Progenitor cell of endocrine pancreas (in vitro differentiated cells): ENCODE data around the gene ANGPTL2. TPM values are rescaled to one million over a fixed set of nuclear protein-coding genes. Genes with fewer than 3 reads are reported as not detected.

Experiments used
- DNase-seq: peaks from one replicate; pipeline ENCODE4 v3.0.0; 2021; ENCODE audit warnings: low spot score; ENCODE audit not compliant: unreplicated experiment
- H3K27ac Mint-ChIP-seq: 2 replicates; pipeline ENCODE4 v1.8.0; 2021; ENCODE audit warnings: mild to moderate bottlenecking, moderate library complexity, mixed read lengths
- H3K27me3 Mint-ChIP-seq: 2 replicates; pipeline ENCODE4 v1.8.0; 2021; ENCODE audit warnings: mixed read lengths
- H3K36me3 Mint-ChIP-seq: 2 replicates; pipeline ENCODE4 v1.8.0; 2022; ENCODE audit warnings: mixed read lengths; ENCODE audit not compliant: insufficient read depth
- H3K4me1 Mint-ChIP-seq: 2 replicates; pipeline ENCODE4 v1.8.0; 2021; ENCODE audit warnings: low read depth, mixed read lengths
- H3K4me3 Mint-ChIP-seq: 2 replicates; pipeline ENCODE4 v1.8.0; 2021; ENCODE audit warnings: low read depth, mild to moderate bottlenecking, moderate library complexity, mixed read lengths
- H3K9me3 Mint-ChIP-seq: 2 replicates; pipeline ENCODE4 v1.8.0; 2021; ENCODE audit warnings: low read depth, mixed read lengths
- total RNA-seq: library from RNA; stranded (reverse); gene quantifications from 2 replicates; pipeline ENCODE4 v1.2.1, GENCODE V29; 2021
- TF ChIP-seq, protein P1 (sequence below): fragments of 200-600 bp; sonication (generic); IDR thresholded peaks from one replicate; pipeline ENCODE4 v1.5.0; 2021; ENCODE audit warnings: antibody characterized with exemption, mild to moderate bottlenecking; ENCODE audit not compliant: unreplicated experiment

ANGPTL2 gene
- total RNA-seq, 1 donor from 2014 or later: 4.7 TPM

DNA sequence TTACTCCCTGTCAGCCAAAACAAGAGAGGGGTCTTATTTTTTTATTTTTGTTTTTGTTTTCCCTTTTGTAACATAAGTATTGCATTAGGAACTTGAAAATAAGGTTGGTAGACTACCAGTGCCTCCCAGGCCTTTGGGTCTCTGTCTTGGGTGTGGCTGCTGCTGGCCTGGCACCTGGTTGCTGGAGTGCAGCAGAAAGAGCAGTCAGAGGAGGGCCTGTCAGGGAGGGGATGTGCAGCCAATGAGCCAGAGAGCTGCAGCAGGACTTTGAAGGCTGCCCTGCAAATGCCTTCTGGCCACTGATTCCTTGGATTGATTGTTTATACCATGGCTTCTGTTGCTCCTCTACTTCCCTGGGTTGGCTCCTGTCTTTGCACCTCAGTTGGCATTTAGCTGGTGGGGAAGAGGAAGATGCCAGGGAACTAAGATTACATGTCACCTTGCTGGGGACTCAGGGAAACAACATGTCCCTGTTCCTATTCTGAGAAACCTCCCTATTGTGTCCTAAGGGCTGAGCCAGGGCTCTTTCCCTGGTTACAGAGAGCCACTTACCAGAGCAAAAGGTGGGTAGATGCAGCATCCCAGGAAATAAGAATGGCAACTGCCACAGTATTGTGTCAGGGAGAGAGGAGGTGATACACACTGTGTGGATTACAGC is 66.6 kb downstream of the ANGPTL2 start:
- DNase-seq: no peak
- Mint-ChIP-seq H3K4me1 (no peaks in the 10 kb centered on the region), H3K9me3 (no peaks in the 10 kb centered on the region), H3K4me3 (no peak overlapping the region), H3K36me3 (peaks cover 1% of the 10 kb centered on the region), H3K27me3 (no peaks in the 10 kb centered on the region), H3K27ac (no peak overlapping the region)
- TF ChIP-seq, protein P1, sequence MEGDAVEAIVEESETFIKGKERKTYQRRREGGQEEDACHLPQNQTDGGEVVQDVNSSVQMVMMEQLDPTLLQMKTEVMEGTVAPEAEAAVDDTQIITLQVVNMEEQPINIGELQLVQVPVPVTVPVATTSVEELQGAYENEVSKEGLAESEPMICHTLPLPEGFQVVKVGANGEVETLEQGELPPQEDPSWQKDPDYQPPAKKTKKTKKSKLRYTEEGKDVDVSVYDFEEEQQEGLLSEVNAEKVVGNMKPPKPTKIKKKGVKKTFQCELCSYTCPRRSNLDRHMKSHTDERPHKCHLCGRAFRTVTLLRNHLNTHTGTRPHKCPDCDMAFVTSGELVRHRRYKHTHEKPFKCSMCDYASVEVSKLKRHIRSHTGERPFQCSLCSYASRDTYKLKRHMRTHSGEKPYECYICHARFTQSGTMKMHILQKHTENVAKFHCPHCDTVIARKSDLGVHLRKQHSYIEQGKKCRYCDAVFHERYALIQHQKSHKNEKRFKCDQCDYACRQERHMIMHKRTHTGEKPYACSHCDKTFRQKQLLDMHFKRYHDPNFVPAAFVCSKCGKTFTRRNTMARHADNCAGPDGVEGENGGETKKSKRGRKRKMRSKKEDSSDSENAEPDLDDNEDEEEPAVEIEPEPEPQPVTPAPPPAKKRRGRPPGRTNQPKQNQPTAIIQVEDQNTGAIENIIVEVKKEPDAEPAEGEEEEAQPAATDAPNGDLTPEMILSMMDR: no peak

DNA sequence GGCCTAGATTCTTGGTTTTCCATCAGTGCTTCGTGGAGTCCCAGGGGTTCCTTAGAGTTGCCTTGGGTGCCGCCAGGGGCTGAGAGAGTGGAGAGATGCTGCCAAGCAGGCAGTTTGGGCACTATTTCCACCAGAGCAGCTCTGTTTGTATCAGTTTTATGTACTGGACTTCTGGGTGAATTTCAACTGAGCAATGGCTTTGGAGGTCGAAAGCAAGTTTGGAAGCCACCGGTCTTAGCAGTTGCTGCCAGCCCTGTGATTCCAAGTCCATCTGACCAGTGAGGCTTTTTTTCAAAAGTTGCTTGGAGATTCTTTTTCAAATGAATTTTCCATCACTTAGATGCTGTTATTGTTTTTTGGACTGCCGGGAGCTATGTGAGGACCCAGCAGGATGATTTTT is 68.5 kb downstream of the ANGPTL2 start:
- Mint-ChIP-seq H3K9me3 (no peaks in the 10 kb centered on the region), H3K4me3 (no peak overlapping the region), H3K36me3 (peaks cover 3% of the 10 kb centered on the region), H3K27ac (no peak overlapping the region), H3K27me3 (no peaks in the 10 kb centered on the region), H3K4me1 (no peaks in the 10 kb centered on the region)
- TF ChIP-seq, protein P1: no peak
- no peak for DNase-seq

DNA sequence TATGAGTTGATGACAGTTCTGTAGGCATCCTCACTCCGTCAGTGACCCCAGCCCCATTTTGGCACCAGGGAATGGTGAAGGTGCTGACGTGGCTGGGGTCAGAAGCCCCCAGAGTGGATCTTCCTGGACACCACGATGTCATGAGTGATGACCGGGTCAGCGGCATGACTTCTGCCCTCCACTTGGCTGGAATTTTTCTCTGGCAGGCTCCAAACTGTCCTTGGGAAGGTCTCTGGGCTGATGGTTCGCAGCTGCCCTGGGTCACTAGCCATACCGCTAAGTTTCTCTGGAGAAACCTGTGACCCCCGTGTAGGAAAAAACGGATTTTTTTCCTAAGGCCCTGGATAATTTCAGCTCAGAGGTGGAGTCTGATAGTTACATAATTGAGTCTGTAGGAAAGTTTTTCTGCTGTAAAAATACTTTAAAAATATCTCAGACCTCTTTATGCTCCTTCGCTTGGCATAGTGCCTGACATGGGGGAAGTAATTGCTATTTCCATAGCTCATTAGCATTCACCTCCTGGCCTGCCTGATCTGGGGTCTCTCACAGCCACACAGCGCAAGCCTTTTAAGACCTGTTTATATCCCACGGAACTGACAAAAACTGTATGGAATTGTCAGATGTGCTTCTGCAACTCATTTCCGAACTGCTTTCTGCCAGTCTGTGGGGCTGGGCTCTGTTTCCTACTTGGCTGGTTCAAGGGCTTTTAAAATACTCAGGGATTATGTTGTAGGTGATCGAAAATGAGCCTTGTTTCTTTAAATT is 69.2 kb downstream of the ANGPTL2 start:
- H3K27me3 Mint-ChIP-seq: no peaks in the 10 kb centered on the region
- TF ChIP-seq, protein P1: no peak
- H3K27ac Mint-ChIP-seq: no peak overlapping the region
- peaks cover 4% of the 10 kb centered on the region for H3K36me3 Mint-ChIP-seq
- no peak overlapping the region for H3K4me3 Mint-ChIP-seq
- DNase-seq: no peak
- no peaks in the 10 kb centered on the region for H3K9me3 Mint-ChIP-seq
- no peaks in the 10 kb centered on the region for H3K4me1 Mint-ChIP-seq

DNA sequence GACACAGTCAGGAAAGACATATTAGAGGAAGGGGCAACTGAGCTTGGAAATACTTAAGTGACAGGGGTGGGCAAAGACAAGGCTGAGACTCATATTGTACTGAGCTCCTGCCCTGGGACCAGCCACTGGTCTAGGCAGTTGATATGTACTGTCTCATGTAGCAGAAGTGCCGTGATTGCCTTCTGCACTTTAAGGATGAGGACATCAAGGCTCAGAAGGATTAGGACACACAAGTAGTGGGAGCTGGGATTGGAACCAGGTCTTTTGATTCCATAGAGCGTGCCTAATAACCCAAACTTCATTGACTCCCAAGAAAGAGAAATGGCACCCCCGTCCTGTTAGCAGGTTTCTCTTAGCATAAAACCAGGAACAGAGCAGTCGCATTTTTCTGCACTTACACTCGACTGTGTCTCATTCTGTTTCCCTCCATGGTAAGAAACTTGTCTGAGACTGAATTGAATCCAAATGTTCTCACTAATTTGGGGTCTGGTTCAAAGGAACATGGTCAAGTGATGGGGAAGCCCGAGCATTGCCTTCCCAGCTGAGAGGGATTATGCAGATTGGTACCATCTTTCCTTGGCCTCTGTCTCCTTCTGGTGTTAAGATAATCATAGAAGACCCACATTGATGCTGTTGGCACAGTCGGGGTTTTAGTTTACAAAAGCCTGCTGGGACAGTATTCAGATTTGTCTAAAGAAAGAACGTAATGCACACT is 70.4 kb downstream of the ANGPTL2 start:
- no peaks in the 10 kb centered on the region for H3K4me1 Mint-ChIP-seq
- H3K27ac Mint-ChIP-seq: no peak overlapping the region
- H3K27me3 Mint-ChIP-seq: no peaks in the 10 kb centered on the region
- no peak for DNase-seq
- TF ChIP-seq, protein P1: no peak
- no peak overlapping the region for H3K4me3 Mint-ChIP-seq
- peaks cover 4% of the 10 kb centered on the region for H3K36me3 Mint-ChIP-seq
- H3K9me3 Mint-ChIP-seq: no peaks in the 10 kb centered on the region

DNA sequence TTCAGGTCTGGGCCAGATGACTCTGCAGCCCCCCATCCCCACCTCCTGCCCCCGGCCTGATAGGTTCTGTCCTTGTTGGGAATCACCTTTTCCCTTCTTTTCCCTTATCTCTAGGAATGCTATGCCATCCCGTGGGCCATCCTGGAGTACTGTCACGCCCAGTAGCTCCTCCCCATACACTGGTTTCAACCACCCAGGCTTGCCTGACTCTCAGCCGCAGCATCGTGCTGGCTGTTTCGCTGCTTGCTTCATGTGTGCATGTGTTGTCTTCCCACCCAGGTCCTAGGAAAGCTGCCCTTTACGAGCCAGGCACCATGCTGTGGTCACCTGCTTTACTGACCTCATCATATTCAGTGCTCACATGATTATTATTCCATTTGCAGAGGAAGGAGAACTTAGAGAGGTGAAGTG is 71.8 kb downstream of the ANGPTL2 start:
- Mint-ChIP-seq H3K27me3 (no peaks in the 10 kb centered on the region), H3K36me3 (peaks cover 4% of the 10 kb centered on the region), H3K27ac (no peak overlapping the region), H3K4me1 (no peaks in the 10 kb centered on the region), H3K4me3 (no peak overlapping the region), H3K9me3 (no peaks in the 10 kb centered on the region)
- TF ChIP-seq, protein P1: no peak
- no peak for DNase-seq
